Large intestine (tissue), 3 donors: Measurements from ENCODE around the gene FN1. TPM values are rescaled to one million over a fixed set of nuclear protein-coding genes. Genes with fewer than 3 reads are reported as not detected.

ENCODE experiments used
- DNase-seq, 2 donors: peaks; one replicate each; pipeline versions ENCODE4 v3.0.0 to v3.0.0-alpha.2; 2013
- H3K27ac ChIP-seq: one replicate; pipeline ENCODE4 v1.5.1; 2013; ENCODE audit warnings: low read length
- H3K27me3 ChIP-seq: 2 replicates; pipeline ENCODE4 v1.6.1; 2013; ENCODE audit warnings: low read length; ENCODE audit not compliant: control insufficient read depth, insufficient read depth
- H3K36me3 ChIP-seq: 2 replicates; pipeline ENCODE4 v1.6.1; 2013; ENCODE audit warnings: low read length; ENCODE audit not compliant: control insufficient read depth, insufficient read depth
- H3K4me1 ChIP-seq: one replicate; pipeline ENCODE4 v1.6.1; 2013; ENCODE audit warnings: low read length; ENCODE audit not compliant: control insufficient read depth, insufficient read depth
- H3K4me3 ChIP-seq: one replicate; pipeline ENCODE4 v1.5.1; 2013; ENCODE audit warnings: low read length
- H3K9me3 ChIP-seq: one replicate; pipeline ENCODE4 v1.6.1; 2013; ENCODE audit warnings: mild to moderate bottlenecking, low read depth, low read length, moderate library complexity; ENCODE audit not compliant: control insufficient read depth
- WGBS: methylation state at CpG from one replicate; pipeline ENCODE4 v1.1.5; 2013; ENCODE audit warnings: low lambda C conversion rate; ENCODE audit not compliant: insufficient coverage; 5-methylcytosine and 5-hydroxymethylcytosine counted together
- polyA plus RNA-seq: library from polyadenylated mRNA; unstranded; fragments of 120-200 nt; gene quantifications from one replicate; pipeline ENCODE4 v1.2.1, GENCODE V29; 2013

The FN1 gene
- polyA plus RNA-seq, 1 donor = 216 TPM

- Histone ChIP-seq H3K4me1 (peaks cover 4% of the 10 kb centered on the region), H3K4me3 (no peak overlapping the region), H3K9me3 (no peaks in the 10 kb centered on the region), H3K27ac (no peak overlapping the region), H3K27me3 (no peaks in the 10 kb centered on the region), H3K36me3 (peaks cover 61% of the 10 kb centered on the region)
- DNase-seq = peak in 1 of 2 donors; percentile 6
- WGBS = 100% methylated on average over 1 of the region's 7 CpGs
Observed at GRCh38 chr2:215338883-215339679, 96.8 kb downstream of the FN1 start.

GRCh38 chr2:215332872-215333595, 102.8 kb downstream of the FN1 start:
- peak; percentile 81 to 89 for DNase-seq
- H3K4me3 ChIP-seq = no peak overlapping the region
- no CpG with 5 or more reads among the region's 5 CpGs for WGBS
- H3K27me3 ChIP-seq = no peaks in the 10 kb centered on the region
- H3K36me3 ChIP-seq = peaks cover 31% of the 10 kb centered on the region
- peaks cover 26% of the 10 kb centered on the region for H3K4me1 ChIP-seq
- no peaks in the 10 kb centered on the region for H3K9me3 ChIP-seq
- H3K27ac ChIP-seq = peak overlapping the region; percentile 78

- no peaks in the 10 kb centered on the region for H3K9me3 ChIP-seq
- no peak overlapping the region for H3K27ac ChIP-seq
- H3K36me3 ChIP-seq = peaks cover 47% of the 10 kb centered on the region
- DNase-seq = no peak
- no peaks in the 10 kb centered on the region for H3K27me3 ChIP-seq
- H3K4me1 ChIP-seq = peaks cover 18% of the 10 kb centered on the region
- WGBS = 100% methylated on average over 1 of the region's 5 CpGs
- no peak overlapping the region for H3K4me3 ChIP-seq
Observed at GRCh38 chr2:215328066-215328465, 107.8 kb downstream of the FN1 start.

- 80% methylated on average over 1 of the region's 6 CpGs for WGBS
- H3K36me3 ChIP-seq = peaks cover 70% of the 10 kb centered on the region
- H3K4me3 ChIP-seq = no peak overlapping the region
- no peaks in the 10 kb centered on the region for H3K9me3 ChIP-seq
- no peak for DNase-seq
- H3K27ac ChIP-seq = no peak overlapping the region
- no peaks in the 10 kb centered on the region for H3K4me1 ChIP-seq
- no peaks in the 10 kb centered on the region for H3K27me3 ChIP-seq
Observed at GRCh38 chr2:215324811-215325210, 111.1 kb downstream of the FN1 start.

GRCh38 chr2:215320679-215321078, 115.2 kb downstream of the FN1 start:
- Histone ChIP-seq H3K27ac (no peak overlapping the region), H3K4me3 (no peak overlapping the region), H3K27me3 (no peaks in the 10 kb centered on the region), H3K4me1 (no peaks in the 10 kb centered on the region), H3K9me3 (no peaks in the 10 kb centered on the region), H3K36me3 (peaks cover 55% of the 10 kb centered on the region)
- WGBS = no CpG with 5 or more reads among the region's 7 CpGs
- no peak for DNase-seq

- WGBS = no CpG with 5 or more reads among the region's 3 CpGs
- peaks cover 52% of the 10 kb centered on the region for H3K36me3 ChIP-seq
- H3K4me3 ChIP-seq = no peak overlapping the region
- H3K27ac ChIP-seq = no peak overlapping the region
- no peaks in the 10 kb centered on the region for H3K27me3 ChIP-seq
- no peak for DNase-seq
- H3K4me1 ChIP-seq = no peaks in the 10 kb centered on the region
- no peaks in the 10 kb centered on the region for H3K9me3 ChIP-seq
Observed at GRCh38 chr2:215320102-215320501, 115.8 kb downstream of the FN1 start.

DNA sequence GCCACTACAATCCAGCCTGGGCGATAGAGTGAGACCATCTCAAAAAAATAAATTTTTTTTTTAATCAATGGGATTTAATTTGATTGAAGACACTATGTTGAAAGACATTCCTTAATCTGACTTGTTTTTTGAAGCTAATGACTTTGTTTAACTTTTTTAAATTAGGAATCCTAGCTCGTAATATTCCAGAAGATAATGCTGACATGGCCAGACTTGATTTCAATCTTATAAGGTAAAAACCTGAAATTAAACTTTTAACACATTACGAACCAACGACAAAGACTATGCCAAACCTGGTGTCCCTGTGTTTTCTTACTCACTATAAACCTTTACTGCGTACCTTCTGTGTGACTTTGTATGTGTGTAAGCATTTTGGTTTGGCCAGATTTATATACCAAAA, 116.4 kb downstream of the FN1 start:
- Histone ChIP-seq H3K36me3 (peaks cover 52% of the 10 kb centered on the region), H3K27ac (no peak overlapping the region), H3K27me3 (no peaks in the 10 kb centered on the region), H3K9me3 (no peaks in the 10 kb centered on the region), H3K4me3 (no peak overlapping the region), H3K4me1 (no peaks in the 10 kb centered on the region)
- no peak for DNase-seq
- WGBS = no CpG with 5 or more reads among the region's 5 CpGs

DNA sequence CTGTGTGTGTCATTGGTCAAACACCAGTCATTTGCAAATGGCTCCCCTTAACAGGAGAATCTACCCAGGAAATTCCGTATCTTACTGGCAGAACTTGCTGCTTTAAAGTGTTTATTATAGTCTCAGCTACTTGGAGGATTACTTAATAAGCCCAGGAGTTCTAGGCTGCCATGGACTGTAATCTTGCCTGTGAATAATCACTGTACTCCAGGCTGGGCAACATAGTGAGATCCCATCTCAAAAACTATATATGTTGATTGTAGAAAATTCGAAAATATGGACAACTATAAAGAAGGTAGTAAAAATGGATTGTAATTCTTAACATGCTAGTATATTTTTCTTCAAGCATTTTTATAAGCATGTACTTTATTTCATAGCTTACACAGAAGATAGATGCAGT, 119.5 kb downstream of the FN1 start:
- H3K4me3 ChIP-seq = no peak overlapping the region
- no peaks in the 10 kb centered on the region for H3K9me3 ChIP-seq

DNA sequence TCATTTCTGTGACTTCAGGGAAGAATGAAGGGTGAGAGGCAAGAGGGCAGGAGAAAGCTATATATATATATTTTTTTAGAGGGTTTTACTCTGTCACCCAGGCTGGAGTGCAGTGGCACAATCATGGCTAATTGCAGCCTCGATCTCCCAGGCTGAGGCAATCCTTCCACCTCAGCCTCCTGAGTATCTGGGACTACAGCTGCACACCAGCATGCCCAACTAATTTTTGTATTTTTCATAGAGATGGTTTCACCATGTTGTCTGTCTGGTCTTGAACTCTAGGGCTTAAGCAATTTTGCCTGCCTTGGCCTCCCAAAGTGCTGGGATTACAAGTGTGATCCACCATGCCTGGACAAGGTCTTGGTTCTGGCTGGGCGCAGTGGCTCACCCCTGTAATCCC, 120.6 kb downstream of the FN1 start:
- Histone ChIP-seq H3K36me3 (peaks cover 25% of the 10 kb centered on the region), H3K27me3 (no peaks in the 10 kb centered on the region), H3K4me3 (no peak overlapping the region), H3K9me3 (no peaks in the 10 kb centered on the region), H3K4me1 (peaks cover 4% of the 10 kb centered on the region), H3K27ac (no peak overlapping the region)
- DNase-seq = no peak
- no CpG with 5 or more reads among the region's 2 CpGs for WGBS

More for the DNA sequence above, 119.5 kb downstream of the FN1 start:
- H3K4me1 ChIP-seq = peaks cover 4% of the 10 kb centered on the region
- H3K36me3 ChIP-seq = peaks cover 36% of the 10 kb centered on the region
- no peak overlapping the region for H3K27ac ChIP-seq
- no peaks in the 10 kb centered on the region for H3K27me3 ChIP-seq
- no peak for DNase-seq
- WGBS = 100% methylated on average over 1 of the region's 2 CpGs

GRCh38 chr2:215314896-215315295, 121.0 kb downstream of the FN1 start:
- WGBS = no CpG with 5 or more reads among the region's 1 CpG
- no peak for DNase-seq
- Histone ChIP-seq H3K27ac (no peak overlapping the region), H3K4me3 (no peak overlapping the region), H3K4me1 (peaks cover 4% of the 10 kb centered on the region), H3K27me3 (no peaks in the 10 kb centered on the region), H3K36me3 (peaks cover 22% of the 10 kb centered on the region), H3K9me3 (no peaks in the 10 kb centered on the region)
